ENCODE results near the gene TMTC2. TPM values are rescaled to one million over a fixed set of nuclear protein-coding genes. Genes with fewer than 3 reads are reported as not detected.
A peak's percentile ranks its signal among the peaks of the same experiment; 100 is the strongest.

The TMTC2 gene
- total and polyA plus RNA-seq, 5 donors from 2014 or later, result 0.10 to 6.3 (median 0.21) TPM

GRCh38 chr12:82867762-82868500 is 181.2 kb downstream of the TMTC2 start:
- no peak overlapping the region for H3K4me3 Mint-ChIP-seq
- H3K27ac Mint-ChIP-seq, result no peak overlapping the region
- H3K4me3 ChIP-seq (ENCODE audit: low read depth, low read length), result no peak overlapping the region
- no peaks in the 10 kb centered on the region for H3K27me3 Mint-ChIP-seq
- H3K27ac ChIP-seq (ENCODE audit: insufficient read depth, low read length, poor library complexity, severe bottlenecking), result no peak overlapping the region
- H3K4me1 ChIP-seq (ENCODE audit: control insufficient read depth, insufficient read depth, low read length, poor library complexity, severe bottlenecking), result no peaks in the 10 kb centered on the region
- peaks cover 6 to 11% (median 10%) of the 10 kb centered on the region in 4 donors for H3K4me1 Mint-ChIP-seq
- no peaks in the 10 kb centered on the region for H3K36me3 ChIP-seq (ENCODE audit: control insufficient read depth, insufficient read depth, low read length)
- H3K36me3 Mint-ChIP-seq, result peaks cover 9% of the 10 kb centered on the region
- DNase-seq (no peak), ATAC-seq (ENCODE audit: low read depth in 2 of 2) (no peak)
- no peaks in the 10 kb centered on the region for H3K9me3 ChIP-seq (ENCODE audit: control insufficient read depth in 2 of 2, low read length in 2 of 2)
- H3K9me3 Mint-ChIP-seq, result peaks cover 0 to 7% (median 0%) of the 10 kb centered on the region in 7 donors
- no peaks in the 10 kb centered on the region for H3K27me3 ChIP-seq (ENCODE audit: control insufficient read depth, insufficient read depth, low read length)

- H3K4me1 ChIP-seq (ENCODE audit: control insufficient read depth, insufficient read depth, low read length, poor library complexity, severe bottlenecking), result no peaks in the 10 kb centered on the region
- no peaks in the 10 kb centered on the region for H3K27me3 ChIP-seq (ENCODE audit: control insufficient read depth, insufficient read depth, low read length)
- Mint-ChIP-seq H3K27ac (no peak overlapping the region), H3K27me3 (no peaks in the 10 kb centered on the region), H3K4me1 (peaks cover 6 to 10% (median 8%) of the 10 kb centered on the region in 4 donors), H3K36me3 (peaks cover 2% of the 10 kb centered on the region), H3K9me3 (no peaks in the 10 kb centered on the region), H3K4me3 (no peak overlapping the region)
- H3K27ac ChIP-seq (ENCODE audit: insufficient read depth, low read length, poor library complexity, severe bottlenecking), result no peak overlapping the region
- no peak for ATAC-seq (ENCODE audit: low read depth in 2 of 2)
- H3K36me3 ChIP-seq (ENCODE audit: control insufficient read depth, insufficient read depth, low read length), result no peaks in the 10 kb centered on the region
- H3K9me3 ChIP-seq (ENCODE audit: control insufficient read depth in 2 of 2, low read length in 2 of 2), result no peaks in the 10 kb centered on the region
- H3K4me3 ChIP-seq (ENCODE audit: low read depth, low read length), result no peak overlapping the region
- DNase-seq, result no peak
Measured at GRCh38 chr12:82870771-82871377, 184.2 kb downstream of the TMTC2 start.

GRCh38 chr12:82872088-82872487 is 185.4 kb downstream of the TMTC2 start:
- Mint-ChIP-seq H3K4me1 (peaks cover 6 to 10% (median 8%) of the 10 kb centered on the region in 4 donors), H3K4me3 (no peak overlapping the region), H3K36me3 (peaks cover 2% of the 10 kb centered on the region), H3K9me3 (no peaks in the 10 kb centered on the region), H3K27ac (no peak overlapping the region), H3K27me3 (no peaks in the 10 kb centered on the region)
- Histone ChIP-seq H3K27ac (ENCODE audit: insufficient read depth, low read length, poor library complexity, severe bottlenecking) (no peak overlapping the region), H3K9me3 (ENCODE audit: control insufficient read depth in 2 of 2, low read length in 2 of 2) (no peaks in the 10 kb centered on the region), H3K36me3 (ENCODE audit: control insufficient read depth, insufficient read depth, low read length) (no peaks in the 10 kb centered on the region), H3K4me1 (ENCODE audit: control insufficient read depth, insufficient read depth, low read length, poor library complexity, severe bottlenecking) (no peaks in the 10 kb centered on the region), H3K27me3 (ENCODE audit: control insufficient read depth, insufficient read depth, low read length) (no peaks in the 10 kb centered on the region), H3K4me3 (ENCODE audit: low read depth, low read length) (no peak overlapping the region)
- DNase-seq (no peak), ATAC-seq (ENCODE audit: low read depth in 2 of 2) (no peak)

- Mint-ChIP-seq H3K36me3 (peaks cover 2% of the 10 kb centered on the region), H3K27ac (no peak overlapping the region), H3K4me3 (no peak overlapping the region), H3K27me3 (no peaks in the 10 kb centered on the region), H3K4me1 (peaks cover 6 to 10% (median 8%) of the 10 kb centered on the region in 4 donors), H3K9me3 (peaks cover 0 to under 1% (median 0%) of the 10 kb centered on the region in 7 donors)
- H3K27ac ChIP-seq (ENCODE audit: insufficient read depth, low read length, poor library complexity, severe bottlenecking), result no peak overlapping the region
- H3K36me3 ChIP-seq (ENCODE audit: control insufficient read depth, insufficient read depth, low read length), result no peaks in the 10 kb centered on the region
- H3K27me3 ChIP-seq (ENCODE audit: control insufficient read depth, insufficient read depth, low read length), result no peaks in the 10 kb centered on the region
- H3K4me1 ChIP-seq (ENCODE audit: control insufficient read depth, insufficient read depth, low read length, poor library complexity, severe bottlenecking), result no peaks in the 10 kb centered on the region
- ATAC-seq (ENCODE audit: low read depth in 2 of 2) (no peak), DNase-seq (no peak)
- no peak overlapping the region for H3K4me3 ChIP-seq (ENCODE audit: low read depth, low read length)
- no peaks in the 10 kb centered on the region for H3K9me3 ChIP-seq (ENCODE audit: control insufficient read depth in 2 of 2, low read length in 2 of 2)
Measured at GRCh38 chr12:82873309-82873708, 186.6 kb downstream of the TMTC2 start.

- no peaks in the 10 kb centered on the region for H3K9me3 ChIP-seq (ENCODE audit: control insufficient read depth in 2 of 2, low read length in 2 of 2)
- no peaks in the 10 kb centered on the region for H3K27me3 ChIP-seq (ENCODE audit: control insufficient read depth, insufficient read depth, low read length)
- no peaks in the 10 kb centered on the region for H3K27me3 Mint-ChIP-seq
Measured at GRCh38 chr12:82873951-82874350, 187.2 kb downstream of the TMTC2 start.

GRCh38 chr12:82874945-82875344 is 188.2 kb downstream of the TMTC2 start:
- Mint-ChIP-seq H3K27me3 (no peaks in the 10 kb centered on the region), H3K36me3 (no peaks in the 10 kb centered on the region), H3K27ac (no peak overlapping the region), H3K9me3 (peaks cover 0 to 2% (median 0%) of the 10 kb centered on the region in 7 donors), H3K4me3 (no peak overlapping the region), H3K4me1 (peaks cover 6 to 10% (median 8%) of the 10 kb centered on the region in 4 donors)
- DNase-seq, result peak in 1 of 3 donors; percentile 56
- Histone ChIP-seq H3K36me3 (ENCODE audit: control insufficient read depth, insufficient read depth, low read length) (no peaks in the 10 kb centered on the region), H3K4me1 (ENCODE audit: control insufficient read depth, insufficient read depth, low read length, poor library complexity, severe bottlenecking) (no peaks in the 10 kb centered on the region), H3K27me3 (ENCODE audit: control insufficient read depth, insufficient read depth, low read length) (no peaks in the 10 kb centered on the region), H3K27ac (ENCODE audit: insufficient read depth, low read length, poor library complexity, severe bottlenecking) (no peak overlapping the region), H3K9me3 (ENCODE audit: control insufficient read depth in 2 of 2, low read length in 2 of 2) (no peaks in the 10 kb centered on the region), H3K4me3 (ENCODE audit: low read depth, low read length) (no peak overlapping the region)
- no peak for ATAC-seq (ENCODE audit: low read depth in 2 of 2)

More at GRCh38 chr12:82873951-82874350, 187.2 kb downstream of the TMTC2 start:
- H3K4me1 Mint-ChIP-seq, result peaks cover 6 to 10% (median 8%) of the 10 kb centered on the region in 4 donors
- Histone ChIP-seq H3K36me3 (ENCODE audit: control insufficient read depth, insufficient read depth, low read length) (no peaks in the 10 kb centered on the region), H3K4me1 (ENCODE audit: control insufficient read depth, insufficient read depth, low read length, poor library complexity, severe bottlenecking) (no peaks in the 10 kb centered on the region), H3K4me3 (ENCODE audit: low read depth, low read length) (no peak overlapping the region), H3K27ac (ENCODE audit: insufficient read depth, low read length, poor library complexity, severe bottlenecking) (no peak overlapping the region)
- DNase-seq, result no peak
- peaks cover 0 to 2% (median 0%) of the 10 kb centered on the region in 7 donors for H3K9me3 Mint-ChIP-seq
- H3K4me3 Mint-ChIP-seq, result no peak overlapping the region
- H3K27ac Mint-ChIP-seq, result no peak overlapping the region
- peaks cover 2% of the 10 kb centered on the region for H3K36me3 Mint-ChIP-seq
- no peak for ATAC-seq (ENCODE audit: low read depth in 2 of 2)

GRCh38 chr12:82876075-82876474 is 189.4 kb downstream of the TMTC2 start:
- Histone ChIP-seq H3K27me3 (ENCODE audit: control insufficient read depth, insufficient read depth, low read length) (no peaks in the 10 kb centered on the region), H3K4me1 (ENCODE audit: control insufficient read depth, insufficient read depth, low read length, poor library complexity, severe bottlenecking) (no peaks in the 10 kb centered on the region), H3K36me3 (ENCODE audit: control insufficient read depth, insufficient read depth, low read length) (no peaks in the 10 kb centered on the region), H3K9me3 (ENCODE audit: control insufficient read depth in 2 of 2, low read length in 2 of 2) (no peaks in the 10 kb centered on the region), H3K4me3 (ENCODE audit: low read depth, low read length) (no peak overlapping the region), H3K27ac (ENCODE audit: insufficient read depth, low read length, poor library complexity, severe bottlenecking) (no peak overlapping the region)
- H3K27me3 Mint-ChIP-seq, result no peaks in the 10 kb centered on the region
- no peak overlapping the region for H3K4me3 Mint-ChIP-seq
- H3K36me3 Mint-ChIP-seq, result no peaks in the 10 kb centered on the region
- DNase-seq (no peak), ATAC-seq (ENCODE audit: low read depth in 2 of 2) (no peak)
- H3K9me3 Mint-ChIP-seq, result peaks cover 0 to 2% (median 0%) of the 10 kb centered on the region in 7 donors
- H3K27ac Mint-ChIP-seq, result no peak overlapping the region
- peaks cover under 1 to 4% (median 3%) of the 10 kb centered on the region in 4 donors for H3K4me1 Mint-ChIP-seq

Measured in CD4-positive, CD25-positive, alpha-beta regulatory T cell (primary cell).